ENCODE results near the gene TAF13.
"Not testable (repeated sequence)": the region's sequence is repeated elsewhere in the genome, so short reads cannot be mapped to it uniquely, and the experiment has no call there.

The TAF13 gene

DNA sequence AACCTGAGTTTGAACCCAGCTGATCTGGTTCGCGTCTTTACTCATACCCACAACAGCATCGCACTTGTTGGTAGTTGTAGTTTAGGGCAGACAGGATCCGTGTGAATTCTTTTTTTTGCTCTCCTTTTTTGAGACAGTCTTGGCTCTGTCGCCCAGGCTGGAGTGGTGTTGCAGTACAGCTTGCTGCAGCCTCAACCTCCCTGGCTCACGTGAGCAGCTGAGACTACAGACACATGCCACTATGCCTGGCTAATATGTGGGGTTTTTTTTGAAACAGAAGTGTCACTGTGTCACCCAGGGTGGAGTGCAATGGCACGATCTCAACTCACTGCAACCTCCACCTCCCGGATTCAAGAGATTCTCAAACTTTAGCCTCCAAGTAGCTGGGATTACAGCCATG, 7.9 kb downstream of the TAF13 start:
- TF ChIP-seq Cebpa-rat (IDR thresholded peaks at IDR 0.05), result no peak
- Histone ChIP-seq H4K20me1 (peaks cover 0 to 80% (median 28%) of the 10 kb centered on the region in 11 experiments; a peak in 11 of 22 replicates), H3K4me3 (no peak overlapping the region), H3K4me2 (no peak overlapping the region), H3K27ac (no peak overlapping the region), H3K36me3 (peaks cover 83 to 99% (median 95%) of the 10 kb centered on the region in 11 experiments), H3K9ac (no peak overlapping the region), H3K4me1 (peaks cover 0 to 16% (median 7%) of the 10 kb centered on the region in 10 experiments; a peak in 11 of 20 replicates), H3K9me3 (replicated peaks in 1 of 11) (no peaks in the 10 kb centered on the region), H3K27me3 (no peaks in the 10 kb centered on the region)

DNA sequence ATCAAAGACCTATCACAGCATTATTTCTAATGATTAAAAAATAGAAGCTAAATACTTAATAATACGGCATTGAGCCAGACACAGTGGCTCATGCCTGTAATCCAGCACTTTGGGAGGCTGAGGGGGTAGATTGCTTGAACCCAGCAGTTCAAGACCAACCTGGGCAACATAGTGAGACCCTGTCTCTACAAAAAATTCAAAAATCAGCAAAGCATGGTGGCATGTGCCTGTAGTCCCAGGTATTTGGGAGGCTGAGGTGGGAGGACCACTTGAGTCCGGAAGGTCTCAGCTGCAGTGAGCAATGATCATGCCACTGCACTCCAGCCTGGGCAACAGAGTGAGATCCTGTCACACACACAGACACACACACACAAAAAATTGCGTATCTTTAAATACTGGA, 10.7 kb downstream of the TAF13 start:
- Histone ChIP-seq H3K4me2 (no peak overlapping the region), H4K20me1 (peaks cover 0 to 53% (median 23%) of the 10 kb centered on the region in 11 experiments; a peak in 11 of 22 replicates), H3K4me1 (peaks cover 0 to 3% (median 0%) of the 10 kb centered on the region in 10 experiments; a peak in 2 of 20 replicates), H3K27me3 (no peaks in the 10 kb centered on the region), H3K9me3 (replicated peaks in 1 of 11) (no peaks in the 10 kb centered on the region), H3K4me3 (no peak overlapping the region), H3K36me3 (peaks cover 69 to 95% (median 81%) of the 10 kb centered on the region in 11 experiments), H3K27ac (no peak overlapping the region), H3K9ac (no peak overlapping the region; a peak in 1 of 22 replicates)
- TF ChIP-seq Cebpa-rat (IDR thresholded peaks at IDR 0.05), result no peak

DNA sequence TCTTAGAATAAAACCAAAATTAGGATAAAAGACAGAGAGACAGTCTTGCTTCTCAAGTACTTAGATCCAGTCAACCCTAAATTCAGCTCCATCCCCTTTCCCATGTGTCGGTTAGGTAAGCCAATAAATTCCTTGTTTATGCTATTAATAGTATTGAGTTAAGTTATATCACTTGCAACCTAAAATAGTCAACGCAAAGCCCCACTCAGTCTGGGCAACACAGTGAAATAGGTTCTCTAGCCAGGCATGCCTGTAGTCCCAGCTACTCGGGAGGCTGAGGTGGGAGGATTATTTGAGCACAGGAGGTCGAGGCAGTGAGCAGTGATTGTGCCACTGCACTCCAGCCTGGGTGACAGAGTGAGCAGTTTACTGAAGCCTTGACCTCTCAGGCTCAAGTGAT, 14.6 kb downstream of the TAF13 start:
- no peak overlapping the region for H3K9ac ChIP-seq
- no peak overlapping the region for H3K4me2 ChIP-seq
- H3K27ac ChIP-seq, result no peak overlapping the region
- H3K4me1 ChIP-seq, result no peaks in the 10 kb centered on the region
- H3K4me3 ChIP-seq, result no peak overlapping the region
- peaks cover 31 to 55% (median 41%) of the 10 kb centered on the region in 11 experiments for H3K36me3 ChIP-seq
- no peak for TF ChIP-seq Cebpa-rat (IDR thresholded peaks at IDR 0.05)
- peaks cover 0 to 13% (median under 1%) of the 10 kb centered on the region in 11 experiments; a peak in 5 of 22 replicates for H4K20me1 ChIP-seq
- no peaks in the 10 kb centered on the region for H3K27me3 ChIP-seq
- H3K9me3 ChIP-seq (replicated peaks in 1 of 11), result no peaks in the 10 kb centered on the region

DNA sequence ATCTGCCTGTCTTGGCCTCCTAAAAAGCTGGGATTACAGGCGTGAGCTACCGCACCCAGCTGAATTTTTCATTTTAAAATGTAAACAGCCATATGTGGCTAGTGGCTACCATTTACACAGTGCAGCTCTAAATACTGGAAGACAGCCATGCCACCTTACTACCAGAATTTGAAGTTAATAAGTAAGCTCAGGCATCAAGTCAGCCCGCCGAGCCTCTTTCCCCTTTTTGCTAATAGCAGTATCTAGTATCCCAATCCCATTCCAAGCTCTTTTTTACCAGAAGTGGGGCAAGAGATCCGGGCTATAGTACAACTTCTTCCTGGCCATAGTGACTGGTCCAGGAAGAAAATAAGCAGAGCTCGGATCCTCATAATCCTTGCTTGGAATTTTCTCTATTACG, 15.1 kb downstream of the TAF13 start:
- no peak overlapping the region for H3K9ac ChIP-seq
- no peaks in the 10 kb centered on the region for H3K9me3 ChIP-seq (replicated peaks in 1 of 11)
- no peak overlapping the region for H3K4me3 ChIP-seq
- peaks cover 0 to 9% (median 0%) of the 10 kb centered on the region in 11 experiments; a peak in 3 of 22 replicates for H4K20me1 ChIP-seq
- TF ChIP-seq Cebpa-rat (IDR thresholded peaks at IDR 0.05), result no peak
- H3K36me3 ChIP-seq, result peaks cover 26 to 51% (median 36%) of the 10 kb centered on the region in 11 experiments
- no peaks in the 10 kb centered on the region for H3K4me1 ChIP-seq
- no peaks in the 10 kb centered on the region for H3K27me3 ChIP-seq
- H3K4me2 ChIP-seq, result no peak overlapping the region
- H3K27ac ChIP-seq, result no peak overlapping the region

DNA sequence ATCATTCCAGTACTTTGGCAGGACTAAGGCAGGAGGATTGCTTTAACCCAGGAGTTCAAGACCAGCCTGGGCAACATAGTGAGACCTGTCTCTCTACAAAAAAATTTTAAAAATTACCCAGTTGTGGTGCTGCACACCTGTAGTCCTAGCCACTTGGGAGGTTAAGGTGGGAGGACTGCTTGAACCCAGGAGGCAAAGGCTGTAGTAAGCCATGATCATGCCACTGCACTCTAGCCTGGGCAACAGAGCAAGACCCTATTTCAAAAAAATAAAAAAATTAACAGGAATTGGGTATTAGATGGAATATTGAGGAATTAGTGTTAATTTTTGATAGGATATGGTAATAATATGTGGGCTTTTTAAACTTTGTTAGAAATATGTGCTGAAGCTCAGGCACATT, 16.8 kb downstream of the TAF13 start:
- Histone ChIP-seq H3K4me2 (no peak overlapping the region), H3K4me1 (no peaks in the 10 kb centered on the region), H3K9ac (no peak overlapping the region), H3K4me3 (no peak overlapping the region), H3K27ac (no peak overlapping the region), H3K36me3 (peaks cover 10 to 34% (median 20%) of the 10 kb centered on the region in 11 experiments), H3K9me3 (replicated peaks in 1 of 11) (peaks cover 0 to 4% (median 0%) of the 10 kb centered on the region in 11 experiments; a peak in 6 of 22 replicates), H3K27me3 (no peaks in the 10 kb centered on the region), H4K20me1 (0 out of 22 replicates have a peak, but pooled peaks cover 0 to 4% (median 0%) of the 10 kb centered on the region in 11 experiments)
- no peak for TF ChIP-seq Cebpa-rat (IDR thresholded peaks at IDR 0.05)

DNA sequence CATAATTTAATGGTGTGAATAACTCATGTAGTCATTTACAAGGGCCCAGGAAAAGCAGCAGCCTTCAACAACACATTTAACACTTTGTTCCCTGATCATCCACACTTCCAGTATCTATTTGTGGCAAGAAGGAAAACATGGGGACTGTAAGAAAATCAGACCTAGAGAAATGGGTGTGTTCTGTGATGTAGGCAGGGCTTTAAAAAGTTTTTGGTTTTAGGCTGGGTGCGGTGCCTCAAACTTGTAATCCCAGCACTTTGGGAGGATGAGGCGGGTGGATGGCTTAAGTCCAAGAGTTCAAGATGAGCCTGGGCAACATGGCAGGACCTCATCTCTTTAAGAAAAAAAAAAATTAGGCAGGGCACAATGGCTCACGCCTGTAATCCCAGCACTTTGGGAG, 19.7 kb downstream of the TAF13 start:
- Histone ChIP-seq H3K9ac (no peak overlapping the region), H3K36me3 (0 out of 22 replicates have a peak, but pooled peaks cover 0 to 5% (median 0%) of the 10 kb centered on the region in 11 experiments), H3K9me3 (replicated peaks in 1 of 11) (peaks cover 9 to 22% (median 16%) of the 10 kb centered on the region in 11 experiments; a peak in 19 of 22 replicates), H3K27ac (no peak overlapping the region), H3K4me2 (no peak overlapping the region), H3K4me3 (no peak overlapping the region), H4K20me1 (no peaks in the 10 kb centered on the region), H3K27me3 (no peaks in the 10 kb centered on the region), H3K4me1 (no peaks in the 10 kb centered on the region)
- no peak for TF ChIP-seq Cebpa-rat (IDR thresholded peaks at IDR 0.05)

DNA sequence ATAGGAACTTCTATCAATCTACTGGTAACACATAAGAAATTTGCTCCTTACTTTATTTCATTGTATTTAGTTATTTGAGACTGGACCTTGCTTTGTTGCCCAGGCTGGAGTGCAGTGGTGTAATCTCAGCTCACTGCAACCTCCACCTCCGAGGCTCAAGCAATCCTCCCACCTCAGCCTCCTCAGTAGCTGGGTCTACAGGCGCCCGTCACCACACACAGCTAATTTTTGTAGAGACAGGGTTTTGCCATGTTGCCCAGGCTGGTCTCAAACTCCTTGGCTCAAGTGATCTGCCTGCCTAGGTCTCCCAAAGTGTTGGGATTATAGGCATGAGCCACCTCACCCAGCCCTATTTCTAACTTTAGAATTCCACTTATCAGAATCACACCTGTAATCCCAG, 23.7 kb downstream of the TAF13 start:
- not testable (repeated sequence) for H3K4me1 ChIP-seq, H3K27me3 ChIP-seq, H3K9ac ChIP-seq, H3K4me2 ChIP-seq, H4K20me1 ChIP-seq, H3K4me3 ChIP-seq, H3K36me3 ChIP-seq, H3K27ac ChIP-seq
- H3K9me3 ChIP-seq (replicated peaks in 1 of 11), result peaks cover 9 to 22% (median 16%) of the 10 kb centered on the region in 11 experiments; a peak in 19 of 22 replicates

DNA sequence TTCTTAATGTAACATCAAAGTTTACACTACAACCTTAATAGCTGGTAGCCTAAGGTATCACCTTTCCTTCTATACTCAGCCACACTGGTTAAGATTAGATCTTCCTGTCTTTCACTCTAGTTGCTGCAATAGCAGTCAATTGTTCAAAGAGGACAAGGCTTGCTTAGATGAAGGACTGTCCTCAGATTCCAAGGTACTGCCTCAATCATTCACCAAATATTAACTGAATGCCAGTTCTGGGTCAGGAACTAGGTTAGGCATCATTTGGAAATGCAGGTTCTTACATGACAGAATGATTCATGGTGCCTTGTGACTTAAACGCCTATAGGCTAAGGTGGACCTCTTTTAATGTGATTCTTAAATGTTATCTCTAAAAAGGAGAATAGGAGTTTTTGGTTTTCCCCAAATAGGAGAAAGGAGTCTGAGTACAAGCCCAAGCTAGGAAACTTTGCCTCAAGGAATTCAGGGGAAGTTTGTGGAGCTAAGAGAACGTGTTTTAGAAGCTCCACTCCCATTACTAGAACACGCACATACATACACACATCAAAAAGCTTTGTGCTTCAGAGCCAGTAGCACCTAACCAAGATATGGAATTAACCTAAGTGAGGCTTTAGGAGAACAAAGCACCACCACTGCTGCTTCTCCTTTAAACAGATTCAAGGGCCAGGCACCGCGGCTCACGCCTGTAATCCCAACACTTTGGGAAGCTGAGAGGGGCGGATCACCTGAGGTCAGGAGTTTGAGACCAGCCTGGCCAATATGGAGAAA, 25.4 kb downstream of the TAF13 start:
- Histone ChIP-seq H3K4me1 (peaks cover 0 to 4% (median 0%) of the 10 kb centered on the region in 10 experiments; a peak in 1 of 20 replicates), H3K4me3 (no peak overlapping the region), H3K9ac (no peak overlapping the region), H3K27ac (no peak overlapping the region), H3K36me3 (no peaks in the 10 kb centered on the region), H3K27me3 (no peaks in the 10 kb centered on the region), H3K4me2 (no peak overlapping the region), H4K20me1 (no peaks in the 10 kb centered on the region), H3K9me3 (replicated peaks in 1 of 11) (peaks cover 9 to 22% (median 16%) of the 10 kb centered on the region in 11 experiments; a peak in 19 of 22 replicates)
- TF ChIP-seq Cebpa-rat (IDR thresholded peaks at IDR 0.05), result no peak

DNA sequence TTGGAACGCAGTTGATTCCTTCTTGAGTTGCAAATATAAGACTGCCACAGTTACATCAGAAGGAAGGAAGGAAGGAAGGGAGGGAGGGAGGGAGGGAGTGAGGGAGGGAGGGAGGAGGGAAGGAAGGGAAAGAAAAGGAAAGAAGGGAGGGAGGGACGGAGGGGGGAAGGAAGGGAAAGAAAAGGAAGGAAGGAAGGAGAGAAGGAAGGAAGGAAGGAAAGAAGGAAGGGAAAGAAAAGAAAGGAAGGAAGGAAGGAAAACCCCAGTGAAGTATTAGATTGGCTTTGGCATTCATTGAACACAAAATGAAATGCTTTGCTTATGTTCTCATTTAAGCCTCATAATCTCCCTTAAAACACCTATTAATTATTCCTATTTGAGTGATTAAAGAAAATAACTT, 27.5 kb downstream of the TAF13 start:
- Histone ChIP-seq H3K27ac (no peak overlapping the region), H4K20me1 (no peaks in the 10 kb centered on the region), H3K27me3 (no peaks in the 10 kb centered on the region), H3K9me3 (replicated peaks in 1 of 11) (peaks cover 9 to 16% (median 13%) of the 10 kb centered on the region in 11 experiments; a peak in 18 of 22 replicates), H3K4me3 (no peak overlapping the region), H3K36me3 (no peaks in the 10 kb centered on the region), H3K4me1 (peaks cover 0 to 4% (median 0%) of the 10 kb centered on the region in 10 experiments; a peak in 1 of 20 replicates), H3K9ac (no peak overlapping the region), H3K4me2 (no peak overlapping the region)
- TF ChIP-seq Cebpa-rat (IDR thresholded peaks at IDR 0.05), result no peak
